Hepatic stellate cell (primary cell): ENCODE data around the gene HOXD10.

Experiments
- DNase-seq: peaks from one replicate; pipeline ENCODE4 v3.0.0; 2011; ENCODE audit warnings: low spot score

The HOXD10 gene

GRCh38 chr2:176151442-176152287 is 35.1 kb downstream of the HOXD10 start, which contains the start of gene HOXD4:
Gene HOXD4 (plus strand): TSS chr2:176151550. CDS start chr2:176151634, 84 bp downstream.
- DNase-seq = no peak

- no peak for DNase-seq
Observed at GRCh38 chr2:176152350-176153181, 36.0 kb downstream of the HOXD10 start.

- DNase-seq = no peak
Observed at GRCh38 chr2:176154576-176155252, 38.1 kb downstream of the HOXD10 start.

DNA sequence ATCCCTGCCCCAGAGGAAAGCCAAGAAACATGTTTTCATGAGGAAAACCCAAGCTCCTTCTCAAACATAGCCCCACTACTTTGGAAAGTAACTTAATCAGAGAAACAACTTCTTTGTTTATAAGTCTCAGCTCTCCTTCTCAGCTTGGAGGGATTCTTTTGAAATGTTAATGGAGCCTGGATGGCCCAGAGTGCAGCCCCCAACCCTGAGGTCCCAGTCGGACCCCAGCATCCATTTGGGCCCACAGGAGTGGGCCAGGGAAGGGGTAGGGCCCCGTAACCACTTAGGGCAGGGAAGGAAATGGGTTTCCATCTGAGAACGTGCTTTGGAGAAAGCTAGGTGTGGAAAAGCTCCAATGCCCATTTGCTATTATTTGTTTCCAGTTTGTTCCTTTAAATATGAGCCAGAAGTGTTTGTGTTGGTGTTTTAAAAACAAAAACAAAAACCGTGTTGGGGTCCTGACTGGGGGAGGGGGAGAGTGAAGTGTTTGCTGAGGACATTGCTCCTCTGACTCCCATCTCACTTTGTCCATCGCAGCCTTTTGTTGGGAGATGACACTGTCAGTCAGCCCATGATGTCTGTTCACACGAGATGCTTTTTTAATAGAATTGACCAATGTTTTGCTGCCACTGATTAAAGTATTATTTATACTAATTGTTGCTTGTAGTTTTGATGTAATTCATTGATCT is 38.9 kb downstream of the HOXD10 start:
- no peak for DNase-seq

DNA sequence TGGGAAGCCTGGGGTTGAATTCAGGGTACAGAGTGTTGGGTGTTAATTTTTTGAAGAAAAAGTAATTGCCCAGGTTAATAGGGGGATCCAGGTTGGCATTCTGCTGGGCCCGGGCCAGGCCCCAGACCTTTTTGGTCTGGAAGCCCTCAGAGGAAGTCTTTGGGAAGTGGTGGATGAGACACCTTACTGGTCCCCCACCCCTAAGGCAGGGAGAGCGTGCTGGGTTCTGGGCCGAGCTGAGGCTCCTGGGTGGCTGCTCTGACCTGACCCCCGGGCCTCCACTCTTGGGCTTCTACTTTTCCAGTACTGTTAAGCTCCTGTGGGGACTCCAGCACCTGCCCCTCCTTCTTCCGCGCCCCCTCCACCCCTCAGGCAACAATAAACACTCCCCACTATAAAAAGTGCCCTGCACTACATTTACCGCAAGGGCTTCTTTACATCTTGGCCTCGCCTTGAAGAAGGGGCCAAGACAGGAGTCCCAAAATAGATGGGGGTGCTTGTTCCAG is 39.8 kb downstream of the HOXD10 start:
- no peak for DNase-seq

DNA sequence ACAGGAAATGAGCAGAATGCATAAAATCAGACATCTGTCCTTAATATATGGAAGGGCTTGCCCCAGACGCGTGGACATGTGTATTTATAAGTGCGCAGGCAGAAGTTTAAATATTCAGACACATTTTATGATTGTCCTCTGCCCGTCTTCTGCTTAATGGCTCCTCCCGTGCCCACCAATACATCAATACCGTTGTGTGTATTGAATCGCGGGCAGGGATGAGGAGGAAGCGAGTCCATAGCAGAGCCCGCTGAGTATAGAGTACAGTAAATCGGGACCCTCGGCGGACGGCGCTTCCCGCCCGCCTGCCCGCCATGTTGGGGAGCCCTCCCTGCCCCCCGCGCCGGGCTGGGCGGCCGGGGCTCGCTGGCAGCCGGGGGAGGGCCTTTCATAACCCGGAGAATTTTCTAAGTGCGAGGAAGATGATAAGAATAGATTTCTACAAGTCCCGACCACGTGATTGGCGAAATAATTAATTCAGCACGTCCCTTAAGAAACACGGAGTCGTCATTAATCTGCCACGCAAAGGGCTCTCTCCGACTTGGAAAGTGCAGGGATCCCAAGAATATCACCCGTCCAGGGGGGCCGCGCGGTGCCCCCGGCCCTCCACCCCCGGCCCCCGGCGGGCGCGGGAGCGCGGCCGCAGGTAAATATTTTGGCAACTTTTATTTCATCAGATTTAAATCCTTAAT is 40.4 kb downstream of the HOXD10 start, which contains the start of gene HOXD3:
HOXD3 (plus strand) TSS at position 501 of the 692 bp plus-strand sequence. CDS start 11,808 bp downstream, outside the sequence.
- no peak for DNase-seq

GRCh38 chr2:176157499-176158185 is 41.1 kb downstream of the HOXD10 start:
- no peak for DNase-seq

GRCh38 chr2:176158186-176158591 is 41.6 kb downstream of the HOXD10 start:
- no peak for DNase-seq

- no peak for DNase-seq
Observed at GRCh38 chr2:176158855-176159662, 42.5 kb downstream of the HOXD10 start.

DNA sequence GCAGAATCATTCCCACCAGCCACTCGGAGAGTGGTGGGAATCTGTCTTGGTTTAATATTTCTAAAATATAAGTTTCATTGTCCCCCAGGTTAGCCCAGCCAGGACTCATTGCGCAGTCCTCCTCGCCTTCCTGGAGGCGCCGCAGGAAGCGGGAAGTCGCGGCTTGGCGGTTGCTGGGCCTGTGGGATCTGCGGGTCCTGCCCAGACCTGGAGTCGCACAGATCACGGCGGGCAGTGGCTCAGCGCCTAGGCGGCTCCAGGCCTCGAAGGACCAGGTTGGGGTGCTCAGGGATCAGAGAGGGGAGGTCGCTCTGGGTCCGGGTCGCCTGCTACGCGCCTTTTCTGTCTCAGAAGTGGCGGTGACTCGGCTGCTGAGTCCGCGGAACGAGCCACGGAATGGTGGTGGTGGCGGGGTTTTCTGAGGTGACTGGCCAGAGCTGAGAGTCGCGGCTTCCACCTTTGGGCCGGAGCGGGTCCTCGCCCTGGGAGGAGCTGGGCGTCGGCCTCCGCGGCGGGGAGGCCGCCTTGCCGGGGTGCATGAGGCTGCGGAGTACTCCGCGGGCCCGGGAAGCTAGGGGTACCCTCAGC is 43.2 kb downstream of the HOXD10 start:
- DNase-seq = no peak

DNA sequence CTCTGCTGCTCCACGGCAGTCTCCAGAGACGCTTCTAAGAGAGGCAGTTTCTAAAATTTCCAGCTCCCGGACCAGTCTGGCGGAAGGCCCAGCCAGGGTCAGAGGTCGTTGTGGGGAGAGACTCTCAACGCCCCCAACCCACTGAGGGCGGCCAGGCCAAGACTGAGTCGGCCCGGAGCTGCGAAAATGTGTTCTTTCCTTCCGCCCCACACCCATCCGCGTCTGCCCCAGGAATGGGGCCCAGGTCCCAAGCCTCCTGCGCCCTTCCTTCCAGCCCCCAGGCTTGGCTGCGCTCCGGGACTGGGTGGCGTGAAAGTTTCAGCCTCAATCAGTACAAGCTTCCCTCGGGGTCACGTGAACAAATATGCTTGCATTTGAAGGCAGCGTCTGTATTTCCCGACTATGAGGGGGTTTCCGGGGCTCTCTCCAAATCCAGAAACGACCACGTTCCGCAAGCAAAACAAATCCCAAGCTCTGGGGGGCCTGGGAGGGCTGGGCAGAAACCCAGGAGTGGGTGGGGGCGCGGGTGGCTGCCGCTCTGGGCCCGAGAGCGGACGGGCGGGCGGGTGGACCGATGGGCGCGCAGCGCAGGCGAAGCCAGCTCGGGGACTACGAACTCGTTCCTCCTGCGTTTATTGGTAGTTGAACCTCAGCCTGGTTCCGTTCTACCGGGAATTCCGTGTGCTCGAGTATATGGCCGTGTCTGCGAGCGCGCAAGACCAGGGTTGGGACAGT is 43.8 kb downstream of the HOXD10 start:
- no peak for DNase-seq

DNA sequence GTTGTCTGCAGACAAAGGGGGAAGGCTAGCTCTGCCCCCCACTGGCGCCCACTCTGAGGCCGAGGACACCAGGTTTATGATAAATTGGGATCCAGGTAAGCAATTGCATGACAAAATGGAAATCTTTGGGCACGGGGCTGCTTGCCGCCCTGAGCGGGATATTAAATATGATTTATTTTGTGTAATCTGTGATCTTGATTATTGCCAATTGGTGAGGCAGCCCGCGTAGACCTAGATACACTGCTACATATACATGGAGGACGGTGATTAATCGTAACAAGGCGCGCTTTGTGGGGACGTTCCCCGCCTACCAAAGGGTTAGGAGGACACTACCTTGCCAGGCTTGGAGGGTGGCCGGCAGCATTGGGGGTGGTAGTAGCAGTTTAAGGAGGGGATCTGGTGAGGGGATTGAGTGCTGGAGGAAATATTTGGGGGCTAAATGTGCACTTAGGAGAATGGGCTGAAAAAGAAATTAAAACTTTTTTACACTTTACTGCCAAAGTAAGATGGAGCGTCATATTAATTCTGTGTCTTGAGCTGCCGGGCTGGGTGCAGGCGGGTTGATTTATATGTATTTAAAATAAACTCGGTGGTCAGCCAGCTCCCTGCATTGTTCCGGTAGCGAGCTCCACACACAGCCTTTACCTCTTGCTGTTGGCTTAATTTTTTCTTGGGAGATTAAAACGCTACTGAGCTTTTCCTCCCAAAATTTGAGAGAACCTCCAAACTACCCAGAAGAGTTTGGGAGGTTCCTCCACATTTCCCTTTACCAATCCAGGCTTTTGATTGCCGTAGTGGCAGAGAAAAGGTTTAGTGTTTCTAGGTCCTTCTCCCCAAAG is 44.6 kb downstream of the HOXD10 start:
- no peak for DNase-seq

DNA sequence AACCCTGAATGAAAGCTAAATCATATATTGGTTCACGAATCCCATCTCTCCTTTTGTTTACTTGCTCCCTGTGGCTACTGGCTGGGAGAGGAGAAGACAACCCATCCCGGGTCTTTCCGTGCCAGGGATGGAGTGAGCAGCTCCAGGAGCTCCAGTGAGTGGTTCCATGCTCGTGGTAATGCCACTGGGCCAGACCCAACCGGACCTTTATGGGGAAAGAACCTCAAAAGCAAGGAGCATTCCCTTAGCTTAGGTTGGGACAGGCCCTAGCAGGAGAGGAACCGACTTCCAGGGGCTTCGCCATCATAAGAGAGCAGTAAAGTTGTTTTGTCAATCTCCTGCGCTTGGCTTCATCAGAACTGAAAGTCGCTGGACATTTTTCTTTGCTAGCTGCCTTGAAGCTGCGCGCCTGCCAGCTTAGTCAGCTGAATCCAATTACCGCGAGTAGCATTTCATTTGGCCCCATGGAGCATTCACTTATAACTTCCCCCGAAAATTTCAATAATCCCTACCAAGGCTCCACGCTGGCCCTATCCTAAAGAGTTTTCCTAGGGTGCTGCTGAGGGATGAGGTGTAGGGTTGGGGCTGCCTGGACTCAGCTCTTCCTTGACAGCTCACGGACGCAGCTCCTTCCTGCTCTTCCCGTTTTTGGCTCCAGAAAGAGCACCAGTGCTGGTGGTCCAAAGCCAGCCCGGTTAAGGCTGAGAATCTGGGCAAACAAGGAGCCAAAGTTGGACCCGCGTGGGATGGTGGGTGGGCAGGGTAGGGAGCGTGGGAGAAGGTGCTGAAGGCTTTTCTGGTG is 45.4 kb downstream of the HOXD10 start:
- no peak for DNase-seq

GRCh38 chr2:176162911-176163671 is 46.5 kb downstream of the HOXD10 start:
- no peak for DNase-seq

DNA sequence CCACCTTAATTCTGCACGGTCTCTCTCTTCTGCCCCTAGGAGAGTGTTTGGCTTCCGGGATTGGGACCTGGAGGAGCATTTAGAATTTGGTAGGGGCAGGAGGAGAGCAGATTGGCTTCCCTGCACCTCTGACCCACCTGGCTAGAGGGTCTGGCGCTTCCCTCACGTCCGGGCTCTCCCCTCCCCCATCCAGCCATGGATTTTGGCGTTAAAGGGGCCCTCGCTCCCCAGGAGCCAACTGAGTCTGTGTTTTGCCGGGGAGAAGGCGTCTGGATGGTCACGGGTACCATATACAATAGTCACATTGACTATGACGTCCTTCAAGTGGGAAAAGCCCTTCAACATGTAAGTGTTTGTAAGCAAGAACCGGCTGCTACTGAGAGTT is 47.1 kb downstream of the HOXD10 start:
- DNase-seq = no peak

- no peak for DNase-seq
Observed at GRCh38 chr2:176164201-176164600, 47.6 kb downstream of the HOXD10 start.
